ENCODE measurements around the gene PPP2R3A. TPM values are rescaled to one million over a fixed set of nuclear protein-coding genes. Genes with fewer than 3 reads are reported as not detected.
"Not testable (repeated sequence)": the region's sequence is repeated elsewhere in the genome, so short reads cannot be mapped to it uniquely, and the experiment has no call there.

PPP2R3A gene
- total RNA-seq, 4 donors from 2014 or later, result 34.7 to 73.4 (median 38.8) TPM

DNA sequence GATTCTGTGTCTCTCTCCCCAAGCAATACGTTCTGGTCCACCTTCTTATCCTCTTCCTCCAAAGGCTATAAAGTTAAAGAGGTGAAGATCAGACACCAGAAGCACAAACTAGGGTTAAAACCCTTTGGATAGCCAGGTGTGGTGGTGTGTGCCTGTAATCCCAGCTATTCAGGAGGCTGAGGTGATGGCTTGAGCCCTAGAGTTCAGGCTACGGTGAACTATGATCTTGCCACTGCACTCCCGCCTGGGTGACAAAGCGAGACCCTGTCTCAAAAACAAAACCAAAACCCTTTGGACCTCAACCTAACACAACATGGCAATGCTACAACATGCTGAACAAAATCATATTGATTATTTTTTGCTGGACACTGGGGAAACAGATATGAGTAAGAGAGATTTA, 187.4 kb downstream of the PPP2R3A start:
- Histone ChIP-seq H3K27me3 (no peaks in the 10 kb centered on the region), H3K27ac (no peak overlapping the region), H3K9me3 (no peaks in the 10 kb centered on the region), H3K4me1 (peaks cover 0 to 50% (median 14%) of the 10 kb centered on the region in 4 donors), H3K36me3 (peaks cover 0 to 5% (median 0%) of the 10 kb centered on the region in 4 donors), H3K4me3 (no peak overlapping the region)
- in situ Hi-C loops (cut with MboI; ENCODE audit: low pct_ligation_motif_present in 1 of 4, low pct_unique_long_range_greater_than_20kb in 1 of 4, low sequenced_read_pairs in 3 of 4), result no loop called here
- intact Hi-C loops (cut with DNase I; ENCODE audit: low total_unique reads), result no loop called here
- no peak for TF ChIP-seq EP300 (IDR thresholded peaks at IDR 0.05; ENCODE audit: low read depth)
- TF ChIP-seq POLR2A (IDR thresholded peaks at IDR 0.05), result no peak
- TF ChIP-seq, protein P1, sequence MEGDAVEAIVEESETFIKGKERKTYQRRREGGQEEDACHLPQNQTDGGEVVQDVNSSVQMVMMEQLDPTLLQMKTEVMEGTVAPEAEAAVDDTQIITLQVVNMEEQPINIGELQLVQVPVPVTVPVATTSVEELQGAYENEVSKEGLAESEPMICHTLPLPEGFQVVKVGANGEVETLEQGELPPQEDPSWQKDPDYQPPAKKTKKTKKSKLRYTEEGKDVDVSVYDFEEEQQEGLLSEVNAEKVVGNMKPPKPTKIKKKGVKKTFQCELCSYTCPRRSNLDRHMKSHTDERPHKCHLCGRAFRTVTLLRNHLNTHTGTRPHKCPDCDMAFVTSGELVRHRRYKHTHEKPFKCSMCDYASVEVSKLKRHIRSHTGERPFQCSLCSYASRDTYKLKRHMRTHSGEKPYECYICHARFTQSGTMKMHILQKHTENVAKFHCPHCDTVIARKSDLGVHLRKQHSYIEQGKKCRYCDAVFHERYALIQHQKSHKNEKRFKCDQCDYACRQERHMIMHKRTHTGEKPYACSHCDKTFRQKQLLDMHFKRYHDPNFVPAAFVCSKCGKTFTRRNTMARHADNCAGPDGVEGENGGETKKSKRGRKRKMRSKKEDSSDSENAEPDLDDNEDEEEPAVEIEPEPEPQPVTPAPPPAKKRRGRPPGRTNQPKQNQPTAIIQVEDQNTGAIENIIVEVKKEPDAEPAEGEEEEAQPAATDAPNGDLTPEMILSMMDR (IDR thresholded peaks at IDR 0.05), result no peak
- no peak for TF ChIP-seq POLR2AphosphoS5 (IDR thresholded peaks at IDR 0.05)
- WGBS, 2 donors (ENCODE audit: low coverage in 1 of 2), result 85 to 88% methylated on average over 1 to 4 of the region's 4 CpGs
- DNase-seq, result no peak

DNA sequence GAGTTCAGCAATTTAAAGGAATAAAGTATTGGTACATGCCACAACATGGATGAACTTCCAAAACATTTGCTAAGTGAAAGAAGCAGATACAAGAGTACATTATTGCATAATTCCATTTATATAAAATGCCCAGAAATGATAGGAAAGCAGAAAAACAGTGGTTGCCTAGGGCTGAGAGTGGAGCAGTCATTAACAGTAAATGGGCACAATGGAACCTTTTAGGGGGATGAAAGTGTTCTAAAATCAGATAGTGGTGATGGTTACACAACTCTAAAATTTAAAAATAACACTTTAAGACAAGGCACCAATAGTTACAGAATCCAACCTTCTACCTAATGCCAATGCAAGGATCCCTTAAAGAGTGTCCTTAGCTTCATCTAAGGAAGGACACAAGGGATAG, 196.0 kb downstream of the PPP2R3A start:
- Histone ChIP-seq H3K4me3 (no peak overlapping the region), H3K9me3 (no peaks in the 10 kb centered on the region), H3K27ac (no peak overlapping the region), H3K27me3 (no peaks in the 10 kb centered on the region), H3K4me1 (peaks cover 0 to 64% (median 6%) of the 10 kb centered on the region in 4 donors), H3K36me3 (no peaks in the 10 kb centered on the region)
- intact Hi-C loops (cut with DNase I; ENCODE audit: low total_unique reads) (no loop called here), in situ Hi-C loops (cut with MboI; ENCODE audit: low pct_ligation_motif_present in 1 of 4, low pct_unique_long_range_greater_than_20kb in 1 of 4, low sequenced_read_pairs in 3 of 4) (no loop called here)
- no peak for TF ChIP-seq EP300 (IDR thresholded peaks at IDR 0.05; ENCODE audit: low read depth)
- TF ChIP-seq POLR2AphosphoS5 (IDR thresholded peaks at IDR 0.05), result no peak
- TF ChIP-seq, protein P1 (IDR thresholded peaks at IDR 0.05), result no peak
- no peak for TF ChIP-seq POLR2A (IDR thresholded peaks at IDR 0.05)
- DNase-seq, result no peak

DNA sequence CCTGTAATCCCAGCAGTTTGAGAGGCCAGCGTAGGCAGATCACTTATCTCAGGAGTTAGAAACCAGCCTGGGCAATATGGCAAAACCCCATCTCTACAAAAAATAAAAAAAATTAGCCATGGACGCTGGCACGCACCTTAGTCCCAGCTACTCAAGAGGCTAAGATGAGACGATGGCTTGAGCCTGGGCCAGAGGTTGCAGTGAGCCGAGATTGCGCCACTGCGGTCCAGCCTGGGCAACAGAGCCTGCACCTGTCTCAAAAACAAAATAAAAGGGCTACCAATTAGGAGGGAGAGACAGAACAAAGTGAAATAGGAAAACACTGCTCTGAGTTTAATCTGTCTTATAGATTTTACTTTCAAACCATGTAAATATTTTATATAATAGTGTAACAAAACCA, 196.8 kb downstream of the PPP2R3A start:
- intact Hi-C loops (cut with DNase I; ENCODE audit: low total_unique reads), result no loop called here
- 89 to 95% methylated on average over 7 of the region's 7 CpGs for WGBS, 2 donors (ENCODE audit: low coverage in 1 of 2)
- Histone ChIP-seq H3K27ac (no peak overlapping the region), H3K4me3 (no peak overlapping the region), H3K4me1 (peaks cover 0 to 67% (median 9%) of the 10 kb centered on the region in 4 donors), H3K27me3 (no peaks in the 10 kb centered on the region), H3K9me3 (no peaks in the 10 kb centered on the region), H3K36me3 (no peaks in the 10 kb centered on the region)
- TF ChIP-seq POLR2A (IDR thresholded peaks at IDR 0.05) (no peak), POLR2AphosphoS5 (IDR thresholded peaks at IDR 0.05) (no peak)
- in situ Hi-C loops (cut with MboI; ENCODE audit: low pct_ligation_motif_present in 1 of 4, low pct_unique_long_range_greater_than_20kb in 1 of 4, low sequenced_read_pairs in 3 of 4), result no loop called here
- DNase-seq, result no peak

DNA sequence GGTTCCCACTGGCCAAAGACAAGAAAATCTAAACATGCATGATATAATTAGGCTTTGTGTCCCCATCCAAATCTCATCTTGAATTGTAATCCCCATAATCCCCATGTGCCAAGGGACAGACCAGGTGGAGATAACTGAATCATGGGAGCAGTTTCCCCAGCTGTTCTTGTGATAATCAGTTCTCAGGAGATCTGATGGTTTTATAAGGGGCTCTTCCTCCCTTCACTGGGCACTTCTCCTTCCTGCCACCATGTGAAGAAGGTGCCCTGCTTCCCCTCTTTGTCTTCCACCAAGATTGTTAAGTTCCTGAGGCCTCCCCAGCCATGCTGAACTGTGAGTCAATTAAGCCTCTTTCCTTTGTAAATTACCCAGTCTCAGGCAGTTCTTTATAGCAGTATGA, 198.1 kb downstream of the PPP2R3A start:
- in situ Hi-C loops (cut with MboI; ENCODE audit: low pct_ligation_motif_present in 1 of 4, low pct_unique_long_range_greater_than_20kb in 1 of 4, low sequenced_read_pairs in 3 of 4); H3K27ac ChIP-seq; H3K9me3 ChIP-seq; DNase-seq; intact Hi-C loops (cut with DNase I; ENCODE audit: low total_unique reads); H3K4me3 ChIP-seq; H3K27me3 ChIP-seq; H3K36me3 ChIP-seq: not testable (repeated sequence)
- H3K4me1 ChIP-seq, result peaks cover 0 to 54% (median 9%) of the 10 kb centered on the region in 4 donors

DNA sequence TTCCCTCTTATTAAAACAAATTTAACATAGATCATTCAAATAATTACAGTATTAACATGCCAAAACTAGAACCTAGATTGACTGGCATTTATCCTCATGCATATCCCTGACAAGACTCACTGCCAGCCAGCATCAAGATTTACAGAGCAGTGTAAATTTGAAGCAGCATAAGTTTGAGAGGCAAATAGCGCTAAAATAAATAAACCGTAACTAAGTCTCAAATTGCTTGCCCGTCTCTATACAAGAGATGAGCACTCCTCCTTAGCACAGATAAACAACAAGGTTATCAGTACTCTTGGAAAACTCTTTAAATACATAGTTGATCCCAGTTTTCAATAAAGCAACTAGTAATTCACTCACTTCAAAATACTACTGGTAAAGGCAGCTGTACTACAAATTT, 201.0 kb downstream of the PPP2R3A start:
- DNase-seq, result no peak
- peaks cover 0 to 55% (median 11%) of the 10 kb centered on the region in 4 donors for H3K4me1 ChIP-seq
- H3K9me3 ChIP-seq, result no peaks in the 10 kb centered on the region
- intact Hi-C loops (cut with DNase I; ENCODE audit: low total_unique reads) (no loop called here), in situ Hi-C loops (cut with MboI; ENCODE audit: low pct_ligation_motif_present in 1 of 4, low pct_unique_long_range_greater_than_20kb in 1 of 4, low sequenced_read_pairs in 3 of 4) (no loop called here)
- H3K27ac ChIP-seq, result no peak overlapping the region
- no peaks in the 10 kb centered on the region for H3K36me3 ChIP-seq
- TF ChIP-seq, protein P1 (IDR thresholded peaks at IDR 0.05), result no peak
- TF ChIP-seq POLR2A (IDR thresholded peaks at IDR 0.05) (no peak), POLR2AphosphoS5 (IDR thresholded peaks at IDR 0.05) (no peak), EP300 (IDR thresholded peaks at IDR 0.05; ENCODE audit: low read depth) (no peak)
- 56 to 57% methylated on average over 3 of the region's 3 CpGs for WGBS, 2 donors (ENCODE audit: low coverage in 1 of 2)
- H3K4me3 ChIP-seq, result no peak overlapping the region
- H3K27me3 ChIP-seq, result no peaks in the 10 kb centered on the region

DNA sequence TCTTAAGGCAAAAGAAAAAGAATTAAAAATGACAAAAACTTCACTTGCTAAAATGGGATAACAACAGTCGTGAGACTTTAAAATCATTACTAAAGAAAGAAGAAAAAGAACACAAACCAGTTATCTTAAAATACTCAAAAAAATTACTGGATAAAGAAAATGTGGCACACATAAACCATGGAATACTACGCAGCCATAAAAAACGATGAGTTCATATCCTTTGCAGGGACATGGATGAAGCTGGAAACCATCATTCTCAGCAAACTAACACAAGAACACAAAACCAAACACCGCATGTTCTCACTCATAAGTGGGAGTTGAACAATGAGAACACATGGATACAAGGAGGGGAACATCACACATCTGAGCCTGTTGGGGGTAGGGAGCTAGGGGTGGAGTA, 202.7 kb downstream of the PPP2R3A start:
- DNase-seq; H3K4me3 ChIP-seq; H3K27me3 ChIP-seq; H3K27ac ChIP-seq; in situ Hi-C loops (cut with MboI; ENCODE audit: low pct_ligation_motif_present in 1 of 4, low pct_unique_long_range_greater_than_20kb in 1 of 4, low sequenced_read_pairs in 3 of 4); H3K9me3 ChIP-seq; intact Hi-C loops (cut with DNase I; ENCODE audit: low total_unique reads); H3K36me3 ChIP-seq: not testable (repeated sequence)
- 85 to 92% methylated on average over 4 of the region's 4 CpGs for WGBS, 2 donors (ENCODE audit: low coverage in 1 of 2)
- peaks cover 0 to 52% (median 15%) of the 10 kb centered on the region in 4 donors for H3K4me1 ChIP-seq

Data from transverse colon (tissue), 4 donors.